NK-92 treated with Interleukin-12 subunit alpha and Interleukin-12 subunit beta, amount 100 ng/mL, for 24 hours (cell line): ENCODE data around the gene KIAA1614.

ENCODE experiments used
- DNase-seq: peaks from one replicate; lab custom pipeline; 2025; lab: John Stamatoyannopoulos, UW

KIAA1614 gene

GRCh38 chr1:180912801-180913565 lies at the start of gene KIAA1614:
KIAA1614 (plus strand) TSS chr1:180912897; CDS start chr1:180913244, 347 bp downstream.
- DNase-seq: no peak

GRCh38 chr1:180863158-180863775 lies 49.4 kb upstream of the KIAA1614 start:
- no peak for DNase-seq

GRCh38 chr1:180881806-180882509 lies 30.7 kb upstream of the KIAA1614 start:
- no peak for DNase-seq

- no peak for DNase-seq
These were observed 28.0 kb upstream of the KIAA1614 start for GRCh38 chr1:180884588-180885300.

- no peak for DNase-seq
These were observed 26.4 kb upstream of the KIAA1614 start for GRCh38 chr1:180886338-180886737.

- no peak for DNase-seq
These were observed 24.9 kb upstream of the KIAA1614 start for GRCh38 chr1:180887841-180888240.

GRCh38 chr1:180888870-180889269 lies 23.8 kb upstream of the KIAA1614 start:
- DNase-seq: no peak

- no peak for DNase-seq
These were observed 23.4 kb upstream of the KIAA1614 start for GRCh38 chr1:180889325-180889724.

GRCh38 chr1:180892272-180892671 lies 20.4 kb upstream of the KIAA1614 start:
- no peak for DNase-seq

GRCh38 chr1:180892675-180893074 lies 20.0 kb upstream of the KIAA1614 start:
- no peak for DNase-seq

GRCh38 chr1:180893614-180894013 lies 19.1 kb upstream of the KIAA1614 start:
- no peak for DNase-seq

- DNase-seq: no peak
These were observed 16.5 kb upstream of the KIAA1614 start for GRCh38 chr1:180896161-180896560.

- no peak for DNase-seq
These were observed 14.1 kb upstream of the KIAA1614 start for GRCh38 chr1:180898441-180899219.

GRCh38 chr1:180899262-180899661 lies 13.4 kb upstream of the KIAA1614 start:
- no peak for DNase-seq

- DNase-seq: no peak
These were observed 11.4 kb upstream of the KIAA1614 start for GRCh38 chr1:180901076-180901990.

GRCh38 chr1:180902541-180902940 lies 10.2 kb upstream of the KIAA1614 start:
- DNase-seq: no peak

GRCh38 chr1:180905927-180906326 lies 6.8 kb upstream of the KIAA1614 start:
- no peak for DNase-seq

- DNase-seq: no peak
These were observed 6.2 kb upstream of the KIAA1614 start for GRCh38 chr1:180906511-180906910.

- DNase-seq: no peak
These were observed 5.2 kb upstream of the KIAA1614 start for GRCh38 chr1:180907313-180908055.
